GM19238 (cell line): ENCODE results near the gene PRAME.
"Not testable (repeated sequence)": the region's sequence is repeated elsewhere in the genome, so short reads cannot be mapped to it uniquely, and the experiment has no call there.

Experiments used
- DNase-seq: peaks from one replicate; pipeline ENCODE4 v3.0.0; 2011; ENCODE audit warnings: low spot score; ENCODE audit not compliant: insufficient read length

Gene PRAME

GRCh38 chr22:22581524-22581923, 22.5 kb upstream of the PRAME start:
- not testable (repeated sequence) for DNase-seq

DNA sequence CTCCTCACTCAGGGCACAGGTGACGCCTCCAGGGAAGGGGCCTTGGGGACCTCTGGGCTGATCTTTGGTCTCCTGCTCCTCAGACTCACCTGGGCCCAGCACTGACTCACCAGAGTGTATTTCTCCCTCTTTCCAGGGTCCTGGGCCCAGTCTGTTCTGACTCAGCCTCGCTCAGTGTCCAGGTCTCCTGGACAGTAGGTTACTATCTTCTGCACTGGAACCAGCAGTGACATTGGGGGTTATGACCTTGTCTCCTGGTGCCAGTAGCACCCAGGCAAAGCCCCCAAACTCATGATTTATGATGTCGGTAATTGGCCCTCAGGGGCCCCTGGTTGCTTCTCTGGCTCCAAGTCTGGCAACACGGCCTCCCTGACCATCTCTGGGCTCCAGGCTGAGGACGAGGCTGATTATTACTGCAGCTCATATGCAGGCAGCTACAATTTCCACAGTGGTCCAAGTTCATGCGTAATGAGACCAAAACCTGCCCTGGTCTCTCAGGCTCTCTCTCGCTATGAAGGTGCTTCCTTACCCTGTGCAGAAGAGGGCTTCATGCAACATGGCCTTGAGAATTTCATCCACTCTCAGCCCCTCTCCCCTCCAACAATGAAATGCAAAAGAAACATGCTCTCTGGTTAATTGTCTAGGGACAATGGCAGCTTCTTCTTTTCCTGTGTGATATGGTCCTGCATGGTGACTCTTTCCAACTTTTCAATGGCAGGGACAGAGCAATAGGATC, 21.0 kb upstream of the PRAME start:
- DNase-seq = no peak

DNA sequence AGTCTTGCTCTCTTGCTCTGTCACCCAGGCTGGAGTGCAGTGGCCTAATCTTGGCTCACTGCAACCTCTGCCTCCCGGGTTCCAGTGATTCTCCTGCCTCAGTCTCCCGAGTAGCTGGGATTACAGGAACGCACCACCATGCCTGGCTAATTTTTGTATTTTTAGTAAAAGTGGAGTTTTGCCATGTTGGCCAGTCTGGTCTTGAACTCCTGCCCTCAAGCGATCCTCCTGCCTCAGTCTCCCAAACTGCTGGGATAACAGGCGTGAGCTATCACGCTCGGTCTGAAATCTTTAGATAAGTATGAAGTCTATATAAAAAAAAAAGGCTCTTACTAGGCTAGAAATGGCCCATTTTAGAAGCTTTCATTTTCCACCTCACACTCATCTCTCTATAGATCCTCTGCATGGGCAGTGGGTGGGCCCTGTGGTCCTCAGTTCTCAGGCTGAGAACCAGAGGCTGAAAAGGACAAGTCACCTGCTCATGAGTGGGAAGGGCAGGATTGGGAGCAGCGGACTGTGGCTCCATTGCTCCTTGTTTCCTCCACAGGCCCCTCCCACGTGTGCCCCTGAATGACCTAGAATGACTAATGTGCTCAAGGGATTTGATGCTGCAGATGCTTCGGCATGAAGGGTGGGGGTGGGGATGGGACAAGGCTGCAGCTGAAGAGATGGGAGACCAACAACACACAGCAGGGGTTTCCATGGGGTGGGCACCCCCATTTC, 19.8 kb upstream of the PRAME start:
- DNase-seq = no peak

- no peak for DNase-seq
Observed at GRCh38 chr22:22576989-22577427, 17.9 kb upstream of the PRAME start.

DNA sequence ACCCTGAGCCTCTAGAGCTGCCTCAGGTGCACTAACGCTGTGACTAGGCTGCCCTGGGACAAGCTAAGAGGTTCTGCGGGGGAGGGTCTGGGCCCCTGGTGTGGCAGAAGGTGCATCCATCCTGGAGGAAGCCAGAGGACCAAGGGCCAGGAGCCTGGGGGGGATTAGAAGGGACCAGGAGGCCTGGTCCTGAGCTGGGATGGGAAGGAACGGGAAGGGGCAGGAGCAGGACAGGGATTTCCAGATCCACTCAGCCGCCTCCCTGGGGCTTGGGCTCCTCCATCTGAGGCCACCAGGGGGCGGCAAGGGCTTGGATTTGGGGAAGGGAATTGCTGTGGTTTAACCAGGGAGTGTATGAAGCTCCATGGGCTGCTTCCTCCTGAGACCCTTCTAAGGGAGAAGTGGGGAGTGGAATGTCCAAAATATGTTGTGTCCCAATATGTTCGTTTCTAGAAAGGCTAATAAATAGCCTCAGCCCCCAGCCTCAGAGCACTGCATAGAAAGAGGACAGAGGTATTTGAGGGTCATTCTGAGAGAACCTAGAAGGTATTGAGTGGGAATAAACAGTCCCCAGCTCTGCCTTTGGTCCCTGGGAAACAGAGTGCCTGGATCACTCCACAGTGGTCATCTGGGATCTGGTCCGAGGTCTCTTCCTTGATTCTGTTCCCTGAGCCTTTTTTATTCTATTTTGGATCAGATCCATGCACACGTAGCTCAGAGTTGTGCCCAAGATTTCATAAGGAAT, 17.4 kb upstream of the PRAME start:
- DNase-seq = no peak

- no peak for DNase-seq
Observed at GRCh38 chr22:22574361-22574760, 15.3 kb upstream of the PRAME start.

DNA sequence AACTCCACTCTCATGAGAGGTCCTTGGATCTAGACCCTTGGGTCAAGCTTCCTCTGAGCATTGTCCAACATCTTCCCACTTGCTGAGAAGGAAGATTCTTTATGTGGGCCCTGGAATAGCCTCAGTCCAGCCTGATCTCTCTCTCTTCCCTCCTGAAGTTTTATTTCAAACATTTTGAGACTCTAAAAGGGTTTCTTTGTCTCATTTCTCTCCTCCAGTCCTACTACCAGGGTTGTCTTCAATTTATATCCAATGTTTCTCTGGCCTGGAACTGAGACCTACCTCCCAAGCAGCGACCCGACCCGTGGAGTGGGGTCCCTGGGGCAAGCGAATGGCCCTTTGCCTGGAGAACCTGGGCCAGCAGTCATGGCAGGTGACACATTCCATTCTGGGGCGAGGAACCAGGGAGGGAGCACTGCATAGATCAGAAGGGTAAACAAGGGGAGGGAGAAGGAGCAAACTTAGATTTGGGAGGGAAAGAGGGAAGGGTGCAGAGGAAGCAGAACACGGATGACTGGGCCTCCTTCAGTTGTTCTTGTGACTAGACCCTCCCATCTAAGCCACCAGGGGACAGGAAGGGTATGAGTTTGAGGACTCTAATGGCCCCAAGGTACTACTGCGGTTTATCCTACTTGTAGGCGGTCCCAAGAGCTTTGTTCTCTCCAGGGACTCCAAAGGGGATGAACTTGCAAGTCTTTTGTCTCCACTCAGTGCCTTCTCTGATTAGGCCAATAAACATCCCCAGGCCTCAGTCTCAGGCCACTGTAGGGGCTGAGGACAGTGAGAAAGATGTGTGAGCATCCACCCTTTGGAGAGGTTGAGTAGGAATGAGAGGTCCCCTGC, 14.2 kb upstream of the PRAME start:
- no peak for DNase-seq

DNA sequence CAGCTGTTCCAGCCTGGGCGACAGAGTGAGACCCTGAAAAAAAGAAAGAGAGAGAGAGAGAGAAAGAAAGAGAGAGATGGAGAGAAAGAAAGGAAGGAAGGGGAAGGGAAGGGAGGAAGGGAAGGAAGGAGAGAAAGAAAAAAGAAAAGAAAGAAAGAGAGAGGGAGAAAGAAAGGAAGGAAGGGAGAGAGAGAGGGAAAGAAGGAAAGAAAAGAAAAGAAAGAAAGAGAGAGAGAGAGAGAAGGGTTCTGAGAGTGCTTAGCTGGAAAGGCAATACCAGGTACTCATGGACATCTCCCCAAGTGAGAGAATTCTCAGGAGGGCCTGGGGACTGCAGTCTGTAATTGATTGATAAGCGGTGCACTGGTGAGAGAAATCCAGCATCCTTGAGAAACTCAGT, 12.8 kb upstream of the PRAME start:
- DNase-seq = no peak

DNA sequence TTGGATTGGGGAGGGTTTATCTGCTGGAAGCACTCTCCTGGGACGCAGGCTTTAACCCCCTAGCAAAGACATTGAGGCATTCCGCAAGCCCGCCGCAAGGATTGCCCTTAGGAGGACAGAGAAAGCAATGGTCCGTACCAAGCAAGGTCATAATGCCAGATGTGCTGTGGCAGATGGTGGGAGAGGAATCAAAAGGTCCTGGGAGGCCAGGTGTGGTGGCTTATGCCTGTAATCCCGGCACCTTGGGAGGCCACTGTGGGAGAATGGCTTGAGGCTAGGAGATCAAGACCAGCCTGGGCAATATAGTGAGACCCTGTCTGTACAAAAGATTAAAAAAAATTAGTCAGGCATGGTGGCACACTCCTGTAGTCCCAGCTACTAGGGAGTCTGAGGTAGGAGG, 12.4 kb upstream of the PRAME start:
- DNase-seq = no peak

GRCh38 chr22:22569218-22569617, 10.2 kb upstream of the PRAME start:
- no peak for DNase-seq

- no peak for DNase-seq
Observed at GRCh38 chr22:22565981-22566380, 6.9 kb upstream of the PRAME start.

DNA sequence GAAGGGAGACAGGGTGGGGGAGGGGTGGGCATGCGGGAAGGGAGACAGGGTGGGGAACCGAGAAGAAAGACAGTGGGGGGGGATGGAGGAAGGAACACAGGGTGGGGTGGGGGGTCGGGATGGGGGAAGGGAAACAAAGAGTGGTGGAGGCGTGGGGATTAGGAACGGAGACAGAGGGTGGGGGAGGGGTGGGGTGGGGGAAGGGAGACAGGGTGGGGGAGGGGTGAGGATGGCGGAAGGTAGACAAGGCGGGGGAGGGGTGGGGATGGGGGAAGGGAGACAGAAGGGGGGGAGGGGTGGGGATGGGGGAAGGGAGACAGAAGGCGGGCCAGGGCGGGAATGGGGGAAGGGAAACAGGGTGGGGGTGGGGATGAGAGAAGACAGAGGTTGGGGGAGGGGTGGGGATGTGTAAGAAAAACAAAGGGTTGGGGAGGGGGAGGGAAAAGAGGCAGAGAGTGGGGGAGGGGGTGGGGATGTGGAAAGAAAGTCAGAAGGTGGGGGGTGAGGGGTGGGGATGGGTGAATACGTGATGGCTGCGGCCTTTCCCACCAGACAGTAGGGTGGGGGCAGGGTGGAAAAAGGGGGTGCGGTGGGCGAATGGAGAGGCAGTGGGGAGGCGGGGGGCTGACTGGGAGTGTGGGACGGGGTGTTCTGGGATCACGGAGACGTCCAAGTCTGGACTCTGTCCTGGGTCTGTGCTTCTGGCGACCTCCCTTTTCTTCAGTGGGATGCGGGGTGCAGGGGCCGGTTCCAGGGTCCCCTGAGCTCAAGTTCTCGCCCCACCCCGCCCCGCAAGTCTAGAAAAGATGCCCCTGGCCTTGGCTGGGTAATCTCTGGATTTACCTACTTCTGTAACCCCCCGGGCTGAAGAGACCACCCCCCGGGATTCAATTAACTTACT, 744 bp downstream of the PRAME start:
- DNase-seq = no peak

GRCh38 chr22:22556995-22557925, 1.8 kb downstream of the PRAME start:
- no peak for DNase-seq

- DNase-seq = no peak
Observed at GRCh38 chr22:22556578-22556977, 2.5 kb downstream of the PRAME start.

DNA sequence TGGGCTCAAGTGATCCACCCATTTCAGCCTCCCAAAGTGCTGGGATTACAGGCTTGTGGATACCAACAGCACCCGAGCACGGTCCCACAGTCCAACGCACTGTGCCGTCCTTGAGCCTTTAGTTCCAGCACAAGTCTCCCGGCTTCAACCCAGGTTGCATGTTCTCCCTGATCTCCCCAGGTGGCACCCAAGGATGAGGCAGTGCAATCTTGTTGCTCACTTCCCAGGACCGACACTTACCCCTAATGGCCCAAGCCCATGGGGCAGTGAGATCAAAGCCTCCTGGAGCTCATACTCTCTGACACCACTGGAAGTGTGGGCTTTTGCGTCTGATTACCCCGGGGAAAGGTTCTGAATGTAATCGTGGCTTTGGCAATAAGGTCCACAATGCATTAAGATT, 3.5 kb downstream of the PRAME start:
- no peak for DNase-seq

- no peak for DNase-seq
Observed at GRCh38 chr22:22554587-22555284, 4.3 kb downstream of the PRAME start.

DNA sequence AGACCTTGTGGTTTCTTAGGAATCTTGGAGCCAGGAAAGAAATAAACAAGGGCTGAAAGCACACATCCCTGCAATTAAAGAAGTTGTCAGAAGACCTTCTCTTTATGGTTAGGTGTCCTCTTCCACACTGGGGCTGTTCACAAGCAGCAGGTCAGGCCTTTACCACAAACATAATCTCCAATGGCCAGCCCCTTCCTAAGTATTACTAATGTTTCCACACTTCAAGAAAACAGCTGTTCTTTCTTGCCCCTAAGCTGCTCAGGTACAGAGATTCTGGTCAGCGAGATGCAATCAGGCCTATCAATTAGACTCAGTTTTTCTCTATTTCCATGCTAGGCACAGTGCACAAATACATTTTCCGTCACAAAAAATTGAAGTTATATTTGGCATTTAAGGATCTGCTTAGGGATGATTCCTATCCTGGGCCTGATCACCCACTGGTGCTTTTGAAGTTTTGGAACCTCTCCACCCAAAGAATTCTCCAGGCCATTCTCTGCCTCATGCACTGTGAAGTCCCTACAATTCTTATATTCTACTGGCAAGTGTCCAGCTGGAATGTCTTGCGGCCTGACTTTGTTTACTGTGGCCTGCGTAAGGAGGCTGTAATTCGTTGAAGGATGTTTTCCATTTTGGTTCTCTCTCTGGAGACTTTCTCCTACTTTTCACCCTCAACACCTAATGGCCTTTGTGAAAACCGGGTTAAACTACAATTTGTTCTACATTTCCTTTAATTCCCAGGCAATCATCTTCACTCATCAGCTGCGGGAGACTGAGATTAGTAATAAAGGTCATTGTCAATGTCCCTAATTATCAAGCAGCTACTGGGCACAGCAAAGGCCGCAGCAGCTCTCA, 5.1 kb downstream of the PRAME start:
- no peak for DNase-seq

GRCh38 chr22:22553141-22553540, 5.9 kb downstream of the PRAME start:
- DNase-seq = no peak
